Measurements from ENCODE around the gene SCAANT1.

- TF ChIP-seq CTCF (IDR thresholded peaks at IDR 0.05; ENCODE audit: poor library complexity) (no peak), EZH2 (IDR thresholded peaks at IDR 0.05; ENCODE audit: borderline replicate concordance) (no peak)
Measured at GRCh38 chr3:63862804-63863149, 49.4 kb downstream of the SCAANT1 start.

Data from hepatocyte (in vitro differentiated cells).